T1000 (cell line): ENCODE results near the gene RLIM.
"Not testable (repeated sequence)": the region's sequence is repeated elsewhere in the genome, so short reads cannot be mapped to it uniquely, and the experiment has no call there.

Experiments used
- DNase-seq: peaks from one replicate; lab custom pipeline; 2025; ENCODE audit warnings: mixed read lengths; lab: John Stamatoyannopoulos, UW

The RLIM gene

GRCh38 chrX:74614093-74614909, at the start of gene RLIM:
TSS of gene RLIM (minus strand) at chrX:74614624. CDS start at chrX:74595977, 18,647 bp downstream.
- peak; percentile 93 for DNase-seq

GRCh38 chrX:74656079-74656745, 41.8 kb upstream of the RLIM start:
- peak; percentile 3 for DNase-seq

GRCh38 chrX:74654953-74655352, 40.5 kb upstream of the RLIM start:
- DNase-seq, result not testable (repeated sequence)

- no peak for DNase-seq
These were observed 22.4 kb upstream of the RLIM start for GRCh38 chrX:74636749-74637314.

- DNase-seq, result no peak
These were observed 893 bp downstream of the RLIM start for GRCh38 chrX:74613370-74614092.

- no peak for DNase-seq
These were observed 7.6 kb downstream of the RLIM start for GRCh38 chrX:74606799-74607198.

GRCh38 chrX:74606342-74606741, 8.1 kb downstream of the RLIM start:
- no peak for DNase-seq

GRCh38 chrX:74603040-74603439, 11.4 kb downstream of the RLIM start:
- DNase-seq, result no peak

- DNase-seq, result no peak
These were observed 12.3 kb downstream of the RLIM start for GRCh38 chrX:74602142-74602541.

GRCh38 chrX:74593593-74593992, 20.8 kb downstream of the RLIM start:
- no peak for DNase-seq

- no peak for DNase-seq
These were observed 28.7 kb downstream of the RLIM start for GRCh38 chrX:74585766-74586165.

GRCh38 chrX:74579597-74580198, 34.7 kb downstream of the RLIM start:
- DNase-seq, result no peak

- DNase-seq, result no peak
These were observed 36.3 kb downstream of the RLIM start for GRCh38 chrX:74578137-74578536.

- DNase-seq, result no peak
These were observed 57.0 kb downstream of the RLIM start for GRCh38 chrX:74557378-74557777.

GRCh38 chrX:74551934-74552333, 62.5 kb downstream of the RLIM start:
- DNase-seq, result no peak

- DNase-seq, result peak; percentile 61
These were observed 64.1 kb downstream of the RLIM start for GRCh38 chrX:74550295-74550802.

GRCh38 chrX:74546984-74547383, 67.4 kb downstream of the RLIM start:
- no peak for DNase-seq

GRCh38 chrX:74545880-74546523, 68.4 kb downstream of the RLIM start:
- no peak for DNase-seq

GRCh38 chrX:74540635-74541249, 73.7 kb downstream of the RLIM start:
- DNase-seq, result no peak

GRCh38 chrX:74536832-74537371, 77.5 kb downstream of the RLIM start:
- DNase-seq, result no peak
